A172 (cell line): ENCODE measurements around the gene FRRS1. TPM values are rescaled to one million over a fixed set of nuclear protein-coding genes. Genes with fewer than 3 reads are reported as not detected.
"Not testable (repeated sequence)": the region's sequence is repeated elsewhere in the genome, so short reads cannot be mapped to it uniquely, and the experiment has no call there.

Source experiments
- DNase-seq: peaks from one replicate; pipeline ENCODE4 v3.0.0-alpha.2; 2015; ENCODE audit warnings: low spot score
- total RNA-seq: library from RNA; depleted of rRNA; stranded (reverse); fragments of >200 nt; shearing (Covaris generic); gene quantifications from 2 replicates; pipeline ENCODE4 v1.2.3, GENCODE V29; 2014; rRNA removed

The FRRS1 gene, protein sequence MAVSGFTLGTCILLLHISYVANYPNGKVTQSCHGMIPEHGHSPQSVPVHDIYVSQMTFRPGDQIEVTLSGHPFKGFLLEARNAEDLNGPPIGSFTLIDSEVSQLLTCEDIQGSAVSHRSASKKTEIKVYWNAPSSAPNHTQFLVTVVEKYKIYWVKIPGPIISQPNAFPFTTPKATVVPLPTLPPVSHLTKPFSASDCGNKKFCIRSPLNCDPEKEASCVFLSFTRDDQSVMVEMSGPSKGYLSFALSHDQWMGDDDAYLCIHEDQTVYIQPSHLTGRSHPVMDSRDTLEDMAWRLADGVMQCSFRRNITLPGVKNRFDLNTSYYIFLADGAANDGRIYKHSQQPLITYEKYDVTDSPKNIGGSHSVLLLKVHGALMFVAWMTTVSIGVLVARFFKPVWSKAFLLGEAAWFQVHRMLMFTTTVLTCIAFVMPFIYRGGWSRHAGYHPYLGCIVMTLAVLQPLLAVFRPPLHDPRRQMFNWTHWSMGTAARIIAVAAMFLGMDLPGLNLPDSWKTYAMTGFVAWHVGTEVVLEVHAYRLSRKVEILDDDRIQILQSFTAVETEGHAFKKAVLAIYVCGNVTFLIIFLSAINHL
- 2.8 and 4.8 TPM in 2 replicates for total RNA-seq

DNA sequence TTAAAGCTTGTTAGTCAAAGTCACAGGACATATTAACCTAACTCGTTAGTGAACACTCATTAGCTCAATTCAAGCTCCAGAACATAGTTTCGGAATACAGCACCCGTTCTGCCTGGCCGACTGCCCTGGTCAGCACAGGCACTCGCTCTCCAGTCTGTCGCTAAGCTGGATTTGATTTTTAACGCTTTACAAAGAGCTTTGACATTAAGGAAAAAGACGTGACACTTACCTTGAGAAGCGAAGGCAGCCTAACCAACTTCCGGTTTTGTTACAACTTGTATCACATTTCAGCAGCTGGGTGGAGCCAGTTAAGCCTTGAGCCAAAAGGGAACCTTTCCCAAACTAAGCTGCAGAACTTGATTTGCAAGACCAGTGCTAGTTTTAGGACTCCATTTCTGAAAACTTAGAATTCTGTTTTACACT lies at the start of gene FRRS1:
TSS of gene FRRS1 (minus strand) at position 258 of the 423 bp plus-strand sequence. CDS start 17,867 bp downstream, outside the sequence.
- DNase-seq: peak; percentile 75

DNA sequence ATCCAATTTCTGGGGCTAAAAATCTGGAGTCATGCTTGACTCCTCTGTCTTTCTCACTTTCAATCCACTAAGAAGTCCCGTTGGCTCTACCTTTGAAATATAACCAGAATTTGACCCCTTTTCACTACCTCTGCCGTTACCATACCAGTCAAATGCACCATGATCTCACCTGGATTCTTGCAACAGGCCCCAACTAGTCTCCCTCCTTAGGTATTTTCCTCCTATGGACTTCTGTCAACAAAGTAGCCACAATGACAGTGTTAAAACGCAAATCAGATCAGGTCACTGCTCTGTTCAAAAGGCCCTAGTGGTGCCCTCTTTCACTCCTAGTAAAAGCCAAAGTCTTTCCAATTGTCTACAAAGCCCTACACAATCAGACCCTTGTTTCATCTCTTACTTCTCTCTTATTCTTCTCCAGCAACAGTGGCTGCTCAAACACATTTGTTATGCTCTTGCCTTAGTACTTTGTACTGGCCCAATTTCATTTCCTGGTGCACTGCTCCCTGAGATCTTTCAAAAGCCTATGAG lies 48.0 kb upstream of the FRRS1 start:
- DNase-seq: no peak

DNA sequence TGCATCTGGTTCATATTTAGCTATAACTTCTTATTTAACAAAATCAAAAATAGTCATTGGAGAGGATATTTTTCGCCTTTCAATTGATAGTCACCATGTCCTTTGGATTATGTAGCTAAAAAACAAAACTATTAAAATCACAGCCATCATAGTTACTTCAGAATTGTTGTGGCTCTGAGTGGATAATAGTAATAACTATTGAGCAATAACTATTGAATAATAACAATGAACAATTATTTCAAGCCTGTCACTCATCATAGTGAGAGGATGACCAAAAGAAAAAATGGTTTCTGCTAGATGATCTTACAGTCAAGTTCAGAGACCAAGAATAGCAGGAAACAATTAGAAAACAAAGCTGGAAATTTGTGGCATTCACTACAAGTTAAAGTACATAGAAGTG lies 45.3 kb upstream of the FRRS1 start:
- DNase-seq: no peak

DNA sequence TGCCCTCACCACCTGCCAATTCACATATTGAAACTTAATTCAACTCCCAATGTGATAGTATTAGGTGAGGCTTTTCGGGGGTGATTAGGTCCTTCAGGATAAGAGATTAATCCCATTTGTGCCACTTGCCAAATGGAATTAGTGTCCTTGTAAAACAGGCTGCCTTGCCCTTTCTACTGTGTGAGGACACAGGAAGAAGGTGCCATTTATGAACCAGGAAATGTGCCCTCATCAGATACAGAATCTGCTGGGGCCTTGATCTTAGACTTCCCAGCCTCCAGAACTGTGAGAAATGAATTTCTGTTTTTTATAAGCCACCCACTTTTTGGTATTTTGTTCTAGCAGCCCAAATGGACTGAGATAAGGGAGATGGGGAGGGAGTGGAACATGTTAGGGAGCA lies 44.6 kb upstream of the FRRS1 start:
- DNase-seq: no peak

DNA sequence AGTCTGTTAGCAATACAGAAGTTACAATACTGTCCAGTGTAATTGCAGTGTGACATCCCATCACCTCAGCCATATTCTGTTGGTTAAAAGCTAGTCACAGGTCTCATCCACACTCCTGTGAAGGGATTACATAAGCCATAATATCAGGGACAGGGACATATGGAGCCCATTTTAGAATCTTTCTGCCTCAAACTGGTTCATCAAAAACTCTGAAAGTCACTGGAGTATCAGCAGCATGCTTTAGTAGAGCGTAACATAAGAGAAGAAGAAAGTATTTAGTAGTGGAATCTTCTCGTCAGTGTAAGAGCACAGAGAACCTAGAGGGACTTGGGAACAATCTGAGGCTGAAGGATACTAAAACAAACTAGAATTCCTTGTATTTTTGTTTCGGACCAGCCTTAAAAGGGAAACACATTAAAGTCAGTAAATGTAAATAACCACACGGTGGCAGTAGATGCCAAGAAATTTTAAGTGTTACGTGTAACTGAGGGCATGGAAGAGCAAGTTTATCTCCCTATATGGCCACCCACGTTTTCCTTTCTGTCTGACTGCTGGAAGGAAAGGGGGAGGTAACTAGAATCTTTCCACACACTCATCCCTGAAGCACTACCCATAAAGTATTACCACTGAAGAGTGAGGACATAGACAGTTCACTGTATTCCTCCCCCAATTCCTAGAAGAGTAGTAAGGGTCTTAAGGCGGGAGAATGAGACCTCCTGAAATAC lies 42.1 kb upstream of the FRRS1 start:
- DNase-seq: peak; percentile 84

DNA sequence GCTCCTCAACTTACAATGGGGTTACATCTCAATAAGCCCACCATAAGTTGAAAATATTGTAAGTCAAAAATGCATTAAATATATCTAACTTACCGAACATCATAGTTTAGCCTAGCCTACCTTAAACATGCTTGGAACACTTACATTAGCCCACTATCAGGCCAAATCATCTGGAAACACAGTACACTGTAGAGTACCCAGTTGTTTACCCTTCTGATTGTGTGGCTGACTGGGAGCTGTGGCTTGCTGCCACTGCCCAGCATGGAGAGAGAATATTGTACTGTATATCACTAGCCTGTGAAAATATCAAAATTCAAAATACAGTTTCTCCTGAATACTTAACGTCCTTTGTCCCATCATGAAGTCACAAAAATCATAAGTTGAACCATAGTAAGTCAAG lies 40.4 kb upstream of the FRRS1 start:
- DNase-seq: no peak

DNA sequence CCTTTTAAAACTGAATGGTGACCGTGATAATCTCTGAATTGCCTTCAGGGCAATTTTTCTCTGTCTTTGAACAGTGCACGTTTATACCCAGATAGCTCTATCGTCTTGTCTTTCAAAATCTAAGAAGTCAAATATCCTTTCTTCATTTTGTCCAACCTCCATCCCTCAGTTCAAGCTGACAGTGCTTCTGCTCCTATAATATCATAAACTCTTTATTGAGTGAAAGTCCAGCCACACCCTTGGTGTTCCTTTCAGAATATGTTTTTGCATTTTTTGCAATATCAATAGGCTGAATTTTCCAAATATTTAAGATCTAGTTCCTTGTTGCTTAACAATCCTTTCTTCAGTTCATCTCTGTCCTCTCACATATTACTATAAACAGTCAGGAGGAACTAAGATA lies 35.1 kb upstream of the FRRS1 start:
- DNase-seq: no peak

DNA sequence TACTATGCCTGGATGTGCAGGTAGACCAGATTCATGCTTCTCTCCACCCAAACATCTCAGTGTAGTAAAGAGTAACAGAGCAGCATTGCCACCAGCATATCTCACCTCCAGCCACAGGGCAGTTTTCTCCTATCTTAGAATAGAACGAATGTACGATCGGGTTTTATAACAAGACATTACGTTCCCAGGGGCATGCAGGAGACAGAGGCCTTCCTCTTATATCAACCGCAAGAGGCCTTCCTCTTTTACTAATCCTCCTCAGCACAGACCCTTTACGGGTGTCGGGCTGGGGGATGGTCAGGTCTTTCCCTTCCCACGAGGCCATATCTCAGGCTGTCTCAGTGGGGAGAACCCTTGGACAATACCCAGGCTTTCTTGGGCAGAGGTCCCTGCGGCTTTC lies 27.4 kb upstream of the FRRS1 start:
- not testable (repeated sequence) for DNase-seq

DNA sequence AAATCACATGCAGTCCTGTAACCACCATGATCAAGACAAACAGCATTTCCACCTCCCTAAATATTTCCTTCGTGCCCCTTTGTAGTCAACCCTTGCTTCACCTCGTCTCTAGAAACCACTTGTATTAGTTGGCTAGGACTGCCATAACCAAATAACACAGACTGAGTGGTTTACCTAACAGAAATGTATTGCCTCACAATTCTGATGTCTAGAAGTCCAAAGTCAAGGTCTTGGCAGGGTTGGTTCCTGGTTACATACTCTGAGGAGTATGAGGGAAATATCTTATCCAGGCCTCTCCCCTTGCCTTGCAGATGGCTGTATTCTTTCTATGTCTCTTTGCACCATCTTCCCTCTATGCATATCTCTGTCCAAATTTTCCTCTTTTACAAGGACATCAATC lies 23.3 kb upstream of the FRRS1 start:
- no peak for DNase-seq

DNA sequence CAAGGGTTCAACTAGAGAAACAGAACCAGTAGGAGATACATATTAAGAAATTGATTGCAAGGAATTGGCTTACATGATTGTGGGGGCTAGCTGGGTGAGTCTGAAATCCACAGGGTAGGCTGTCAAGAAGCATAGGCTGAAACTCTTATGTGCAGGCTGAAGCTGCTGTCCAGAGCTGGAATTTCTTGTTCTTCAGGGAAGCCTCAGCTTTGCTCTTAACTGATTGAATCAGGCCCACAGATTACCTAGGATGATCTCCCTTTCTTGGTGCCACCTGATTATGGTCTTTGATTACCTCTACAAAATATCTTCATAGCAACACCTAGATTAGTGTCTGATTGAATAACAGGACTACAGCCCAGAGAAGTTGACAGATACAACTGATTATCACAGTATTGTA lies 22.5 kb upstream of the FRRS1 start:
- DNase-seq: no peak

DNA sequence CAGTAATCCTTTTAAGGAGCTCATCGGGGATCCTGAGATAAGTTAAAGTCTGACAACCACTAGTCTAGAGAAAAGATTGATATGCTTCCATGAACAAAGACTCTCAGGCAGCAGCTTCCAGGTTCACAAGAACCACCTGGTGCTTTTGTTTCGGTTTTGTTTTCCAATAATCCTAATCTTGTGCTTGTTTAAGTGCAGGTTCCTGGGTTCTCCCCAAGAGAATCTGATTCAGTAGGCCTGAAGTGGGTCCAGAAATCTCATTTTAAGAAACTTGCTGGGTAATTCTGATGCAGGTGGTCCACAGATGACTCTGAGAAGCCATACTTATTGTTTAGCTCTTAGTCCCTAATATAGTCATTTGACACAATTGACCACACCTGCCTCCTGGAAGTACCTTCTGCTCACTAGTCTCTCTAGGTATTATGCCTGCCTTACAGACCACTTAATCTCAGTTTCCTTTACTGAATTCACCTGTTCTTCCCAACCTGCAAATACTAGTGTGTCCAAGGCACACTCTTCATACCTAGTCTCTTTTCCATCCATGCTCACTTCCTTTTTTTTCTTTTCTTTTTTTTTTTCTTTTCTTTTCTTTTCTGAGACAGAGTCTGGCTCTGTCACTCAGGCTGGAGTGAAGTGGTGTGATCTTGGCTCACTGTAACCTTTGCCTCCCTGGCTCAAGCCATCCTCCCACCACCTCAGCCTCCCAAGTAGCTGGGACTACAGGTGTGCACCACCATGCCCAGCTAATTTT lies 20.5 kb upstream of the FRRS1 start:
- no peak for DNase-seq

DNA sequence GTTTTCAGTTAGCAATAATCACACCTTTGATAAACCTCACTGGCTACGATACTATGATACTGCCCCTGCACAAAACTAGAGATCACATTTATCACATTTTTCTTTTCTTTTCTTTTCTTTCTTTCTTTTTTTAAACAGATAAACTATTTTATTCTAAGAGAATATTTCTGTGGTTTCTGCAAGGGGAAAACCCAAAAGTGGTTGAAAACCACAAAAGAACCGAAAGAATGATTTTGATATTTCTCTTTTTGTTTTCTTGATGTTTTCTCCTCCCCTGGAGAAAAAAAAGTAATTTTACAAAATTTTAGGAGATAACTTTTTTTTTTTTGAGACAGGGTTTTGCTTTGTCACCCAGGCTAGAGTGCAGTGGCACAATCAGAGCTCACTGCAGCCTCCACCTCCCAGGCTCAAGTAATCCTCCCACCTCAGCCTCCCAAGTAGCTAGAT lies 18.4 kb upstream of the FRRS1 start:
- DNase-seq: no peak

DNA sequence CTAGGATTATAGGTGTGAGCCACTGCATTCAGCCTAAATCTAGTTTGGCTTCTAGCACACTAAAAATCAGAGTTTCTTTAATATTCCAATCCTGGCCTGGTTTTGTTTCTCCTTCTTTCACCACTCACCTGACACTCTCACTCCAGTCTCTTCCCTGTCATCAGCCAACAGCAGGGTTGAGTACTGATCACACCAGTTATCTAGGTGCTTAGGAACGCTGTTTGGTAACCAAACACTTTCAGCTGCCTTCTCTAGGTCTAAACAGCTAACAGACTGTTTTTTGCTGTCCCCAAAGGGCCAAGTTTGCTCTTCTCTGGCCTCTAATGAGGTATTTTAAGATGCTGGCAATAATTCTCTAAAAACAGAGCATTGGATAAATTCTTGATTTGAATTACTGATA lies 17.7 kb upstream of the FRRS1 start:
- DNase-seq: no peak

DNA sequence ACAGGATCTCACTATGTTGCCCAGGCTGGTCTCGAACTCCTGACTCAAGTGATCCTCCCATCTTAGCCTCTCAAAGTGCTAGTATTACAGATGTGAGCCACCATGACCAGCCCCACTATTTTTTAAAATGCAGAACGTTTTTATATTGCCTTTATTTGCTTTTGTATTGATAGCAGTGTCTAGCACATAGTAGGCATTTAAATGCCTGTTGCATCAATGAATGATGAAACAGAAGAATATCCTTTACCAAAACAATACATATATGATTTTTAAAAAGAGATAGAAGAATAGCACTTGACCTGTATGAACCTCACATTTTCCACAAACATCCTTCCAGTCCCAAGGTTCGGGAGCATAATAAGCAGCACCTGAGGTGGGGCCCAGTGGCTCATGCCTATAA lies 16.5 kb upstream of the FRRS1 start:
- DNase-seq: no peak

DNA sequence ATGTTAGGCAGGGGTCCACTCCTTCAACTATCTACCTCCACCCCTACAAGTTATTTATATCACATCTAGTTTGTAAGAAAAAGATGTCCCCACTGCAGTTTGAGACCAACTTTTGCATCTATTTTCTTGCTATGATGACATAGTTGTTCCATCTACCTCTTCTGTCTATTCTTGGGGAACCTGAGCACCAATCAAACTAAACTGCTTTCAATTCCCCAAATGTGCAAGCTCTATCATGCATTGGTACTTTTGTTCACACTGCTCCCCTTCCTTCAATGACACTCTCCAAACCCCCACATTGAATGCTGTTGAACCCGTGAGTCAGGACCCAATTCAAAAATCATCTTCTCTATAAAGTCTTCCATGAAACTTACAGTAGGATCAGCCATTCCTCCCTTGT lies 16.0 kb upstream of the FRRS1 start:
- DNase-seq: no peak

DNA sequence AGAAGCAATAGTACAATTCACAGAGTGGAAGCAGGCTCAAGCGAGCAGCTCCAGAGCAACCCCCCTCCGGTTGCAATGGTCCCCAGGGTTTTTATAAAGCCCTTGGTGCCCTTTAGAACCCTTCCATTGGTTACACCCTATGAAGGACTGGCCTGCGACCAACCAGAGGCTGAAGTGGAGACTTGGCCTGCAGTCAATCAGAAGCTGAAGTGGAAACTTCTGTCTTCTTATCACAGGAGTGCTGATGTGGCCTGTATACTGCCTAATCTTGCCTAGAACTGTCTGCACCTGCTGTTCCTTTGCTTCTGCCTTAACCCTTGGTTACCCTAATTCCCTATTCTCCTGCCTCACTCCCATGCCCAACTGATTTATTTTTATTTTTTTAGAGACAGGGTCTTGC lies 15.4 kb upstream of the FRRS1 start:
- no peak for DNase-seq

DNA sequence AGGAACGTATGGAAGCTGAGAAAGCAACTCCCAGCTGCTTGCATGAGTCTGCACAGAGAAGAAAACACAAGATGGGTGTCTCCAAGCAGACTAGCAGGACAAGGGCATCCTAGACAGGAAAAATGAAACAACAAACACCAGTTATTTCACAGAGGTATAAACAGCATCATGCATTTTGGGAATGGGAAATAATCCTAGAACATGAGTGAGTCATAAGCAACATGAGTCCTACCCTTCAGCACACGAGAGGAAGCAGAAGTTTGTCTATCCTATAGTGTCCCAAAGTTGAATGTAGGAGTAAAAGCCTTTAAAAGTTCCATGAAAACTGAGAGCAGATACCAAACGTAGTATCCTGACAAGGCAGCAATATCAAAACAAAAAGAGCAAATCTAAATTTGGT lies 11.3 kb upstream of the FRRS1 start:
- no peak for DNase-seq

DNA sequence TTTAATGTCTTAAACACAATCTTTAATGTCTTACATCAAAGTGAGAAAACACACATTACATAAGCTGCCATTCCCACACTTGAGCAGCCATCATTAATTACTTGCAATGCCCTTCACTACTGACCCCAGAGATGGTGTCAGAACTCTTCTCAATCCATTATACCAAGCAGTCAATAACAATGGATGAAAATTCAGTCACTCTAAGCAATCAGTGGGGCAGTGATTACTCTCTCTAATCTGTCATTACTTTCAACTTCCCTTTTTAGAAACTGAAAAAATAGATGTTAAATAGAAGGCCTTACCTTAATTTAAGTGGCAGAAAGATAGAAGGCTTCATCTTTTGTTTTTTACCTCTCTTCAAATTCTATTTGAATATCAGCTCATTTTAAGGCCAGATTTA lies 9.7 kb upstream of the FRRS1 start:
- DNase-seq: no peak

DNA sequence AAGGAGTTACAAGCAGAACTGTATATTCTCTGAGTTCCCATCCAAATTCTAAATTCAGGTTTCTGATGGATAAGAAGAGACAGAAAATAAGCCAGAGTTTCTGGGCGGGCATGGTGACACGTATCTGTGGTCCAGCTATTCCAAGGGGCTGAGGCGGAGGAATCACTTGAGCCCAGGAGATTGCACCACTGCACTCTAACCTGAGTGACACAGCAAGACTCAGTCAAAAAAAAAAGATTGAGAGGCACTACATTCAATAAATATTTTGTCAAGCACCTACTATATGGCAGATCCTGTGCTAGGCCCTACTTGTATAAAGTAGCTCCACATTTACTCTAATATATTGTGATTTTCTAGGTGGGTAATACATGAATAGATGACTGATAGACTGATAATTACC lies 6.4 kb upstream of the FRRS1 start:
- DNase-seq: no peak

DNA sequence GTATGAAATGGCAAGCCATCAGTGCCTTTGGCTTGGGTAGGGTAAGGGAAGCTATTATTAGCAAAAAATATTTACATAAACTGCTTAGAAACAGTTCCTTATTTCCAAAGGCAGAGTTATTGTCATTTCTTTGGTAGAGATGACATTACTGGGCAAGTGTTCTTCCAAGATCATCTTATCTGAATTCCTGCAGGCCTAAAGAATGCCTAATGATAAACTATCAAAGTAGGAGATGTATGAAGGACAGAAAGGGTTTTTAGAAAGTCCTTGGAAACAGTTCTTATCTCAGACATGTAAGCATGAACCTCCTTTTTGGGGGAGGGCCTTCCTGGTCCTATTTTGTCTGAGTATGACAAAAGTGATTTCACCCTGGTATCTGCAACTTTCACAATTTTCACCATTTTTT lies 5.1 kb upstream of the FRRS1 start:
- no peak for DNase-seq

DNA sequence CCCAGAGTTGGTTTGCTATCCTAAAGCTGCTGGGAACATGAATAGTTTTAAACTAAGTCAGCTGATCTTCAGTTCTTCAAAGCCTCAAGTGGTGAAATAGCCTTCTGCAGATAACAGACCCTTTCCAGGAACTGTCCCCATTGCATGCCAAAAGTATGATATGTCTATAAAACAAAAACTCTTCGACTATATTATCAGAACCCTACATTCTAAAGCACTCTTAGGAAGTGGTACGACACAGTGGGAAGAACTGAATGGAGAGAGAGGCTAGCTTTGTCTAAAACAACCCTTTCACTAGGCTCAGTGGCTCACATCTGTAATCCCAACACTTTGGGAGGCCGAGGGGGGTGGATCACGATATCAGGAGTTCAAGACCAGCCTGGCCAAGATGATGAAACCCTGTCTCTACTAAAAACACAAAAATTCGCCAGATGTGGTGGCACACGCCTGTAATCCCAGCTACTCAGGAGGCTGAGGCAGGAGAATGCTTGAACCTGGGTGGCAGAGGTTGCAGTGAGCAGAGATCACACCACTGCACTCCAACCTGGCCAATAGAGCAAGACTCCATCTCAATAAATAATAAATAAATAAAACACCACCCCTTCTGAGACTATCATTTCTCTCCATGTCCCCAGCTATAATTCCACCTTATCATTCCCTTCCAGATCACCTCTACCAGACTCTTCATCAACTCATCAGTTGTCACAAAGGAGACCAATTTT lies 2.2 kb upstream of the FRRS1 start:
- no peak for DNase-seq
